Measurements from ENCODE around the gene BICD1. TPM values are rescaled to one million over a fixed set of nuclear protein-coding genes. Genes with fewer than 3 reads are reported as not detected.

Gene BICD1
- total and polyA plus RNA-seq, 4 donors: 0.46 to 3.4 (median 1.1) TPM

DNA sequence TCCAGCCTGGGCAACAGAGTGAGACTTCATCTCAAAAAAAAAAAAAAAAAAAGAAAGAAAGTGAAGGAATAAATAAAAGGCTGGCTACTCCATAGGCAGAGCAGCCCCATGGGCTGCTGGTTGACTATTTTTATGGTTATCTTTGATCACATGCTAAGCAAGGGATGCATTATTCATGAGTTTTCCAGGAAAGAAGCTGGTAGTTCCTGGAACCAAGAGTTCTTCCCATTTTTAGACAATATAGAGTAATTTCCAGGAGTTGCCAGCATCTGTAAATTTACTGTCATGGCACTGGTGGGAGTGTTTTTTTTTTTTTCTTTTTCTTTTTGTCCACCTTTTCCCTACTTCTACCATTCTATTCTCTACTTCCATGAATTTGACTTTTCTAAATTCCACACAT lies 316.9 kb downstream of the BICD1 start:
- DNase-seq (ENCODE audit: low spot score): no peak
- H3K27me3 ChIP-seq (ENCODE audit: control insufficient read depth in 4 of 4, insufficient read depth in 4 of 4, low read length in 3 of 4): no peaks in the 10 kb centered on the region
- no peak overlapping the region for H3K9ac ChIP-seq (ENCODE audit: low read depth in 1 of 2, low read length in 2 of 2)
- H3K27ac ChIP-seq (ENCODE audit: low read depth in 1 of 2, low read length in 2 of 2): no peak overlapping the region
- no peak for TF ChIP-seq HNF4G (IDR thresholded peaks at IDR 0.05)
- TF ChIP-seq, protein P1, sequence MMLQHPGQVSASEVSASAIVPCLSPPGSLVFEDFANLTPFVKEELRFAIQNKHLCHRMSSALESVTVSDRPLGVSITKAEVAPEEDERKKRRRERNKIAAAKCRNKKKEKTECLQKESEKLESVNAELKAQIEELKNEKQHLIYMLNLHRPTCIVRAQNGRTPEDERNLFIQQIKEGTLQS (IDR thresholded peaks at IDR 0.05): no peak
- TF ChIP-seq RAD21 (IDR thresholded peaks at IDR 0.05): no peak
- no peak for TF ChIP-seq JUND (IDR thresholded peaks at IDR 0.05)
- TF ChIP-seq YY1 (IDR thresholded peaks at IDR 0.05): no peak
- TF ChIP-seq, protein P2, sequence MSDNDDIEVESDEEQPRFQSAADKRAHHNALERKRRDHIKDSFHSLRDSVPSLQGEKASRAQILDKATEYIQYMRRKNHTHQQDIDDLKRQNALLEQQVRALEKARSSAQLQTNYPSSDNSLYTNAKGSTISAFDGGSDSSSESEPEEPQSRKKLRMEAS (IDR thresholded peaks at IDR 0.05): no peak
- TF ChIP-seq RXRA (IDR thresholded peaks at IDR 0.05): no peak
- TF ChIP-seq, protein P3, sequence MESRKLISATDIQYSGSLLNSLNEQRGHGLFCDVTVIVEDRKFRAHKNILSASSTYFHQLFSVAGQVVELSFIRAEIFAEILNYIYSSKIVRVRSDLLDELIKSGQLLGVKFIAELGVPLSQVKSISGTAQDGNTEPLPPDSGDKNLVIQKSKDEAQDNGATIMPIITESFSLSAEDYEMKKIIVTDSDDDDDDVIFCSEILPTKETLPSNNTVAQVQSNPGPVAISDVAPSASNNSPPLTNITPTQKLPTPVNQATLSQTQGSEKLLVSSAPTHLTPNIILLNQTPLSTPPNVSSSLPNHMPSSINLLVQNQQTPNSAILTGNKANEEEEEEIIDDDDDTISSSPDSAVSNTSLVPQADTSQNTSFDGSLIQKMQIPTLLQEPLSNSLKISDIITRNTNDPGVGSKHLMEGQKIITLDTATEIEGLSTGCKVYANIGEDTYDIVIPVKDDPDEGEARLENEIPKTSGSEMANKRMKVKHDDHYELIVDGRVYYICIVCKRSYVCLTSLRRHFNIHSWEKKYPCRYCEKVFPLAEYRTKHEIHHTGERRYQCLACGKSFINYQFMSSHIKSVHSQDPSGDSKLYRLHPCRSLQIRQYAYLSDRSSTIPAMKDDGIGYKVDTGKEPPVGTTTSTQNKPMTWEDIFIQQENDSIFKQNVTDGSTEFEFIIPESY (IDR thresholded peaks at IDR 0.05): no peak
- no peak for TF ChIP-seq EGR1 (IDR thresholded peaks at IDR 0.05; ENCODE audit: low read depth in 2 of 2)
- TF ChIP-seq, protein P4, sequence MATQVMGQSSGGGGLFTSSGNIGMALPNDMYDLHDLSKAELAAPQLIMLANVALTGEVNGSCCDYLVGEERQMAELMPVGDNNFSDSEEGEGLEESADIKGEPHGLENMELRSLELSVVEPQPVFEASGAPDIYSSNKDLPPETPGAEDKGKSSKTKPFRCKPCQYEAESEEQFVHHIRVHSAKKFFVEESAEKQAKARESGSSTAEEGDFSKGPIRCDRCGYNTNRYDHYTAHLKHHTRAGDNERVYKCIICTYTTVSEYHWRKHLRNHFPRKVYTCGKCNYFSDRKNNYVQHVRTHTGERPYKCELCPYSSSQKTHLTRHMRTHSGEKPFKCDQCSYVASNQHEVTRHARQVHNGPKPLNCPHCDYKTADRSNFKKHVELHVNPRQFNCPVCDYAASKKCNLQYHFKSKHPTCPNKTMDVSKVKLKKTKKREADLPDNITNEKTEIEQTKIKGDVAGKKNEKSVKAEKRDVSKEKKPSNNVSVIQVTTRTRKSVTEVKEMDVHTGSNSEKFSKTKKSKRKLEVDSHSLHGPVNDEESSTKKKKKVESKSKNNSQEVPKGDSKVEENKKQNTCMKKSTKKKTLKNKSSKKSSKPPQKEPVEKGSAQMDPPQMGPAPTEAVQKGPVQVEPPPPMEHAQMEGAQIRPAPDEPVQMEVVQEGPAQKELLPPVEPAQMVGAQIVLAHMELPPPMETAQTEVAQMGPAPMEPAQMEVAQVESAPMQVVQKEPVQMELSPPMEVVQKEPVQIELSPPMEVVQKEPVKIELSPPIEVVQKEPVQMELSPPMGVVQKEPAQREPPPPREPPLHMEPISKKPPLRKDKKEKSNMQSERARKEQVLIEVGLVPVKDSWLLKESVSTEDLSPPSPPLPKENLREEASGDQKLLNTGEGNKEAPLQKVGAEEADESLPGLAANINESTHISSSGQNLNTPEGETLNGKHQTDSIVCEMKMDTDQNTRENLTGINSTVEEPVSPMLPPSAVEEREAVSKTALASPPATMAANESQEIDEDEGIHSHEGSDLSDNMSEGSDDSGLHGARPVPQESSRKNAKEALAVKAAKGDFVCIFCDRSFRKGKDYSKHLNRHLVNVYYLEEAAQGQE (IDR thresholded peaks at IDR 0.05): no peak
- TF ChIP-seq NR2F2 (IDR thresholded peaks at IDR 0.05): no peak
- TF ChIP-seq FOXA2 (IDR thresholded peaks at IDR 0.05): no peak
- TF ChIP-seq SP1 (IDR thresholded peaks at IDR 0.05): no peak
- TF ChIP-seq GABPA (IDR thresholded peaks at IDR 0.05 in 1 of 2, conservative IDR thresholded peaks at IDR 0.05 in 1 of 2): no peak
- TF ChIP-seq, protein P5, sequence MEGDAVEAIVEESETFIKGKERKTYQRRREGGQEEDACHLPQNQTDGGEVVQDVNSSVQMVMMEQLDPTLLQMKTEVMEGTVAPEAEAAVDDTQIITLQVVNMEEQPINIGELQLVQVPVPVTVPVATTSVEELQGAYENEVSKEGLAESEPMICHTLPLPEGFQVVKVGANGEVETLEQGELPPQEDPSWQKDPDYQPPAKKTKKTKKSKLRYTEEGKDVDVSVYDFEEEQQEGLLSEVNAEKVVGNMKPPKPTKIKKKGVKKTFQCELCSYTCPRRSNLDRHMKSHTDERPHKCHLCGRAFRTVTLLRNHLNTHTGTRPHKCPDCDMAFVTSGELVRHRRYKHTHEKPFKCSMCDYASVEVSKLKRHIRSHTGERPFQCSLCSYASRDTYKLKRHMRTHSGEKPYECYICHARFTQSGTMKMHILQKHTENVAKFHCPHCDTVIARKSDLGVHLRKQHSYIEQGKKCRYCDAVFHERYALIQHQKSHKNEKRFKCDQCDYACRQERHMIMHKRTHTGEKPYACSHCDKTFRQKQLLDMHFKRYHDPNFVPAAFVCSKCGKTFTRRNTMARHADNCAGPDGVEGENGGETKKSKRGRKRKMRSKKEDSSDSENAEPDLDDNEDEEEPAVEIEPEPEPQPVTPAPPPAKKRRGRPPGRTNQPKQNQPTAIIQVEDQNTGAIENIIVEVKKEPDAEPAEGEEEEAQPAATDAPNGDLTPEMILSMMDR (IDR thresholded peaks at IDR 0.05; ENCODE audit: low read depth, low read length, missing input control): no peak
- TF ChIP-seq HNF4A (conservative IDR thresholded peaks at IDR 0.05): no peak
- H3K4me3 ChIP-seq (ENCODE audit: low read depth in 1 of 3, low read length in 3 of 3): no peak overlapping the region
- H3K36me3 ChIP-seq (ENCODE audit: control insufficient read depth in 4 of 4, insufficient read depth in 3 of 4, low read depth in 1 of 4, low read length in 3 of 4): no peaks in the 10 kb centered on the region
- H3K9me3 ChIP-seq (ENCODE audit: control insufficient read depth in 4 of 4, low read length in 3 of 4): no peaks in the 10 kb centered on the region
- H3K4me1 ChIP-seq (ENCODE audit: control insufficient read depth in 4 of 4, insufficient read depth in 4 of 4, low read length in 3 of 4): no peaks in the 10 kb centered on the region

DNA sequence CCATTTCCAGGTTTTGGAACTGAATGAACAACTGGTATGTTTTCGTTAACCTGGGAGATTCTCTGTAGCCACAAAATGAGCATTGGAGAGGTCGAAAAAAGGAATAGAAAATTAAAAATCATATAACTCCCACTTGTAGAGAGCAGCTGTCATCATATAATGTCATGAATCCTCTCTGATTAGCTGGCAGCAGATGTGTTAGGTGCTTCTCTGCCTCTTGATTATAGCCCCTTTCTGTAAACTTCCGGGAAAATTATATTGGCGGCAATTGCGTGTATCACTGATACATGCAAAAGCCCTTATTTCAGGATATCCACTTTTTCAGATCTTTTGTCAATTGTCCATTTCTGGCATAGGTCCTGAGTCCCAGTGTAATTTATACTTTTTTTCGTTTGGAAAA lies 324.4 kb downstream of the BICD1 start:
- H3K4me3 ChIP-seq (ENCODE audit: low read depth in 1 of 3, low read length in 3 of 3): no peak overlapping the region
- H3K36me3 ChIP-seq (ENCODE audit: control insufficient read depth in 4 of 4, insufficient read depth in 3 of 4, low read depth in 1 of 4, low read length in 3 of 4): no peaks in the 10 kb centered on the region
- 84% methylated on average over 6 of the region's 6 CpGs for WGBS
- H3K4me1 ChIP-seq (ENCODE audit: control insufficient read depth in 4 of 4, insufficient read depth in 4 of 4, low read length in 3 of 4): no peaks in the 10 kb centered on the region
- H3K9ac ChIP-seq (ENCODE audit: low read depth in 1 of 2, low read length in 2 of 2): no peak overlapping the region
- no peaks in the 10 kb centered on the region for H3K27me3 ChIP-seq (ENCODE audit: control insufficient read depth in 4 of 4, insufficient read depth in 4 of 4, low read length in 3 of 4)
- H3K27ac ChIP-seq (ENCODE audit: low read depth in 1 of 2, low read length in 2 of 2): no peak overlapping the region
- no peak for DNase-seq (ENCODE audit: low spot score)
- no peaks in the 10 kb centered on the region for H3K9me3 ChIP-seq (ENCODE audit: control insufficient read depth in 4 of 4, low read length in 3 of 4)
- TF ChIP-seq, protein P2 (IDR thresholded peaks at IDR 0.05): no peak
- no peak for TF ChIP-seq EGR1 (IDR thresholded peaks at IDR 0.05; ENCODE audit: low read depth in 2 of 2)
- no peak for TF ChIP-seq TAF1 (conservative IDR thresholded peaks at IDR 0.05)
- no peak for TF ChIP-seq FOXA1 (IDR thresholded peaks at IDR 0.05)
- TF ChIP-seq SP1 (IDR thresholded peaks at IDR 0.05): no peak
- no peak for TF ChIP-seq GABPA (IDR thresholded peaks at IDR 0.05 in 1 of 2, conservative IDR thresholded peaks at IDR 0.05 in 1 of 2)
- no peak for TF ChIP-seq RAD21 (IDR thresholded peaks at IDR 0.05)
- TF ChIP-seq, protein P5 (IDR thresholded peaks at IDR 0.05; ENCODE audit: low read depth, low read length, missing input control): no peak
- TF ChIP-seq HNF4A (conservative IDR thresholded peaks at IDR 0.05): no peak
- TF ChIP-seq, protein P4 (IDR thresholded peaks at IDR 0.05): no peak
- TF ChIP-seq FOXA2 (IDR thresholded peaks at IDR 0.05): no peak
- no peak for TF ChIP-seq NR2F2 (IDR thresholded peaks at IDR 0.05)
